Activated T-cell treated with anti-CD3 and anti-CD28 coated beads for 1 hour (primary cell): Measurements from ENCODE around the gene KIF5C.
A peak's percentile ranks its signal among the peaks of the same experiment; 100 is the strongest.

Source experiments
- DNase-seq: peaks from one replicate; pipeline ENCODE4 v3.0.0-alpha.2; 2020; ENCODE audit warnings: low read depth

KIF5C gene

GRCh38 chr2:148924514-148925178, 49.6 kb downstream of the KIF5C start:
- no peak for DNase-seq

- peak; percentile 19 for DNase-seq
Observed at GRCh38 chr2:148926291-148926961, 51.4 kb downstream of the KIF5C start.

GRCh38 chr2:148926981-148927401, 52.0 kb downstream of the KIF5C start:
- peak; percentile 2 for DNase-seq

- no peak for DNase-seq
Observed at GRCh38 chr2:148928395-148928794, 53.4 kb downstream of the KIF5C start.

- no peak for DNase-seq
Observed at GRCh38 chr2:148930046-148930775, 55.2 kb downstream of the KIF5C start.

GRCh38 chr2:148932536-148932935, 57.5 kb downstream of the KIF5C start:
- DNase-seq: no peak

- no peak for DNase-seq
Observed at GRCh38 chr2:148933456-148933855, 58.4 kb downstream of the KIF5C start.

- DNase-seq: no peak
Observed at GRCh38 chr2:148935791-148936190, 60.8 kb downstream of the KIF5C start.

GRCh38 chr2:148936857-148937450, 61.9 kb downstream of the KIF5C start:
- no peak for DNase-seq

- no peak for DNase-seq
Observed at GRCh38 chr2:148939271-148939670, 64.2 kb downstream of the KIF5C start.

GRCh38 chr2:148943097-148943496, 68.1 kb downstream of the KIF5C start:
- no peak for DNase-seq

GRCh38 chr2:148944536-148944935, 69.5 kb downstream of the KIF5C start:
- DNase-seq: no peak

- DNase-seq: no peak
Observed at GRCh38 chr2:148947299-148947698, 72.3 kb downstream of the KIF5C start.

- DNase-seq: no peak
Observed at GRCh38 chr2:148948868-148949267, 73.8 kb downstream of the KIF5C start.

- DNase-seq: no peak
Observed at GRCh38 chr2:148949348-148949747, 74.3 kb downstream of the KIF5C start.

GRCh38 chr2:148952621-148953020, 77.6 kb downstream of the KIF5C start:
- no peak for DNase-seq

GRCh38 chr2:148953426-148953825, 78.4 kb downstream of the KIF5C start:
- DNase-seq: no peak

GRCh38 chr2:148954536-148954935, 79.5 kb downstream of the KIF5C start:
- no peak for DNase-seq

- DNase-seq: no peak
Observed at GRCh38 chr2:148955798-148956197, 80.8 kb downstream of the KIF5C start.

- DNase-seq: no peak
Observed at GRCh38 chr2:148957023-148957422, 82.0 kb downstream of the KIF5C start.

GRCh38 chr2:148959745-148960144, 84.7 kb downstream of the KIF5C start:
- no peak for DNase-seq

- no peak for DNase-seq
Observed at GRCh38 chr2:148960483-148960882, 85.5 kb downstream of the KIF5C start.

- DNase-seq: no peak
Observed at GRCh38 chr2:148963461-148963860, 88.4 kb downstream of the KIF5C start.
